ENCODE data around the gene BET1.

DNA sequence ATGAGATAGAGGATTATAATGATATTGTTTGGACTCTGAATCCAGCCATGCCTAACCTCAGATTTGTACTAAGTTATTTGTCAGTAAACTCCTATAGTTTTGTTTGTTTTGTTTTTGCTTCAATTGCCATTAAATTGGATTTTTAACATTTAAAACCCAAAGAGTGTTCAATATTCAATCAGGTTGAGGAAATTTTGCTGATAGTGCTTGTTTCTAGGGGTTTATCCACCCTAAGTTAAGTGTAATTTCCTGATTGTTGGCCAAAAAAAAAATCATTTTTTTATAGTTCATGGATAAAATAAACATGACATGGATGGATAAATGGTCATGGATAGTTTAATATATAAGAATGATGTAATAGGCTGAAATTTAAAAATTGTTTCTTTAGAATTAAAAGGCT is 11.4 kb upstream of the BET1 start:
- TF ChIP-seq, protein P1, sequence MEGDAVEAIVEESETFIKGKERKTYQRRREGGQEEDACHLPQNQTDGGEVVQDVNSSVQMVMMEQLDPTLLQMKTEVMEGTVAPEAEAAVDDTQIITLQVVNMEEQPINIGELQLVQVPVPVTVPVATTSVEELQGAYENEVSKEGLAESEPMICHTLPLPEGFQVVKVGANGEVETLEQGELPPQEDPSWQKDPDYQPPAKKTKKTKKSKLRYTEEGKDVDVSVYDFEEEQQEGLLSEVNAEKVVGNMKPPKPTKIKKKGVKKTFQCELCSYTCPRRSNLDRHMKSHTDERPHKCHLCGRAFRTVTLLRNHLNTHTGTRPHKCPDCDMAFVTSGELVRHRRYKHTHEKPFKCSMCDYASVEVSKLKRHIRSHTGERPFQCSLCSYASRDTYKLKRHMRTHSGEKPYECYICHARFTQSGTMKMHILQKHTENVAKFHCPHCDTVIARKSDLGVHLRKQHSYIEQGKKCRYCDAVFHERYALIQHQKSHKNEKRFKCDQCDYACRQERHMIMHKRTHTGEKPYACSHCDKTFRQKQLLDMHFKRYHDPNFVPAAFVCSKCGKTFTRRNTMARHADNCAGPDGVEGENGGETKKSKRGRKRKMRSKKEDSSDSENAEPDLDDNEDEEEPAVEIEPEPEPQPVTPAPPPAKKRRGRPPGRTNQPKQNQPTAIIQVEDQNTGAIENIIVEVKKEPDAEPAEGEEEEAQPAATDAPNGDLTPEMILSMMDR (IDR thresholded peaks at IDR 0.05; ENCODE audit: poor library complexity), result no peak
- no peak for TF ChIP-seq EZH2phosphoT487 (IDR thresholded peaks at IDR 0.05; ENCODE audit: low read depth, severe bottlenecking, unreplicated experiment)
- TF ChIP-seq EZH2 (IDR thresholded peaks at IDR 0.05; ENCODE audit: borderline replicate concordance), result no peak

All from hepatocyte (in vitro differentiated cells).